HepG2 (cell line): Measurements from ENCODE around the gene CDC37. TPM values are rescaled to one million over a fixed set of nuclear protein-coding genes. Genes with fewer than 3 reads are reported as not detected.

Source experiments
- ATAC-seq: fragments of 200-7000 bp; cut with Tn5 transposase; 3 replicates; pipeline ENCODE4 v1.9.1; 2020; ENCODE audit warnings: mild to moderate bottlenecking, moderate library complexity
- BruUV-seq: library from RNA; stranded (reverse); fragments of 400-500 nt; replicated peaks from 2 replicates; lab custom pipeline; 2021; lab: Mats Ljungman, UMichigan
- CTCF ChIA-PET: fragments of 300-600 bp; formaldehyde crosslinking; extraction: SDS; loops from one replicate; lab custom pipeline; 2021; ENCODE audit warnings: low total read pairs, inconsistent platforms, low intra/inter-chr PET ratio; lab: Yijun Ruan, JAX
- POLR2A ChIA-PET: fragments of 350-600 bp; sonication (Branson Sonifier 250); formaldehyde crosslinking; loops from one replicate; lab custom pipeline; 2020; ENCODE audit warnings: antibody characterized with exemption, inconsistent platforms; lab: Yijun Ruan, JAX
- DNase-seq: peaks from one replicate; pipeline ENCODE4 v3.0.0-alpha.2; 2015; ENCODE audit warnings: low spot score
- FAIRE-seq: peaks from 3 replicates; lab custom pipeline; 2011; peaks lifted over from hg19 to GRCh38; lab: Jason Lieb, UNC
- H2AFZ ChIP-seq: one replicate; pipeline ENCODE4 v1.6.1; 2011; ENCODE audit warnings: low read length, inconsistent platforms
- H3K27ac ChIP-seq: fragments of 300-600 bp; 3 replicates; pipeline ENCODE4 v1.8.0; 2011; ENCODE audit warnings: mixed run types, mild to moderate bottlenecking, mixed read lengths, low read length, inconsistent platforms; ENCODE audit not compliant: insufficient read depth; ENCODE audit errors: extremely low read length
- H3K27me3 ChIP-seq, 2 experiments: fragments of 200-600 bp in 1 of 2; 2 replicates in 1 of 2; 3 replicates in 1 of 2; pipeline versions ENCODE4 v1.6.0 to v1.8.0; 2011; ENCODE audit warnings: low read length in 2 of 2, mild to moderate bottlenecking in 2 of 2, moderate library complexity in 2 of 2, inconsistent platforms in 1 of 2; ENCODE audit not compliant: insufficient read depth in 2 of 2, control insufficient read depth in 1 of 2
- H3K36me3 ChIP-seq, 2 experiments: fragments of 200-600 bp in 1 of 2; replicated peaks in 1 of 2; 2 replicates in 1 of 2; 3 replicates in 1 of 2; pipeline versions ENCODE4 v1.5.1 to v1.8.0; 2011; ENCODE audit warnings: low read length in 2 of 2, inconsistent platforms in 1 of 2; ENCODE audit not compliant: insufficient read depth in 2 of 2, control insufficient read depth in 1 of 2
- H3K4me1 ChIP-seq: 2 replicates; pipeline ENCODE4 v1.5.1; 2012; ENCODE audit warnings: low read length, inconsistent platforms; ENCODE audit not compliant: insufficient read depth
- H3K4me2 ChIP-seq: 2 replicates; pipeline ENCODE4 v1.6.0; 2011; ENCODE audit warnings: low read depth, low read length, inconsistent platforms
- H3K4me3 ChIP-seq, 3 experiments: fragments of 200-600 bp in 1 of 3; sonication (generic), shearing (Covaris generic) in 1 of 3; replicated peaks in 1 of 3; 2 replicates each; pipeline ENCODE4 v1.5.1; 2011 to 2016; ENCODE audit warnings: low read length in 3 of 3, inconsistent platforms in 2 of 3, low read depth in 2 of 3, mild to moderate bottlenecking in 2 of 3, control low read depth in 1 of 3, mixed read lengths in 1 of 3; ENCODE audit not compliant: insufficient read depth in 1 of 3
- H3K79me2 ChIP-seq: one replicate; pipeline ENCODE4 v1.6.1; 2011; ENCODE audit warnings: low read length, inconsistent platforms; ENCODE audit not compliant: insufficient read depth
- H3K9ac ChIP-seq: 2 replicates; pipeline ENCODE4 v1.6.0; 2011; ENCODE audit warnings: mild to moderate bottlenecking, low read depth, low read length, inconsistent platforms; ENCODE audit not compliant: insufficient read depth
- H3K9me3 ChIP-seq: 2 replicates; pipeline ENCODE4 v1.5.1; 2012; ENCODE audit warnings: mild to moderate bottlenecking, low read length
- H4K20me1 ChIP-seq: 2 replicates; pipeline ENCODE4 v1.6.0; 2011; ENCODE audit warnings: inconsistent platforms, mild to moderate bottlenecking, low read length, moderate library complexity; ENCODE audit not compliant: insufficient read depth
- AGO2 ChIP-seq: fragments of 200-400 bp; formaldehyde crosslinking; optimal IDR thresholded peaks from 2 replicates; pipeline ENCODE3; 2017; ENCODE audit warnings: mild to moderate bottlenecking, low read depth, low read length, moderate library complexity
- FOSL2 ChIP-seq: sonication (generic); formaldehyde crosslinking; IDR thresholded peaks from 2 replicates; pipeline ENCODE4 v1.4.0; 2020; ENCODE audit warnings: missing genetic modification reagents
- KLF6 ChIP-seq: IDR thresholded peaks from 2 replicates; pipeline ENCODE4 v1.8.0; 2016; ENCODE audit warnings: missing biosample characterization, missing genetic modification reagents
- RBFOX2 ChIP-seq: fragments of 200-400 bp; formaldehyde crosslinking; IDR thresholded peaks from 2 replicates; pipeline ENCODE4 v1.6.1; 2017; ENCODE audit warnings: low read depth, mild to moderate bottlenecking, low read length
- TRIM24 ChIP-seq: sonication (generic); formaldehyde crosslinking; IDR thresholded peaks from 2 replicates; pipeline ENCODE4 v1.8.0; 2022; ENCODE audit warnings: mild to moderate bottlenecking, missing genetic modification reagents
- ZFP1 ChIP-seq: IDR thresholded peaks from 2 replicates; pipeline ENCODE4 v1.6.1; 2016
- WGBS: methylation state at CpG from one replicate; pipeline ENCODE4 v1.1.6; 2017; ENCODE audit warnings: low lambda C conversion rate; 5-methylcytosine and 5-hydroxymethylcytosine counted together
- in situ Hi-C: cut with HindIII; loops from 2 replicates; pipeline ENCODE4 v1.10.0; 2017; ENCODE audit warnings: low pct_unique_long_range_greater_than_20kb; ENCODE audit not compliant: extremely low pct_ligation_motif_present
- intact Hi-C: fragments of 100-400 bp; cut with micrococcal nuclease; formaldehyde crosslinking; loops from one replicate; pipeline ENCODE4 v1.10.0; 2022; ENCODE audit not compliant: unreplicated experiment
- polyA plus RNA-seq, 8 experiments: library from polyadenylated mRNA; depleted of rRNA in 3 of 8; stranded (reverse) in 7 of 8; unstranded in 1 of 8; fragments of >200 nt; fragmentation: Illumina TruSeq in 4 of 8; extraction: Trizol in 4 of 8; gene quantifications; 2 replicates each; pipeline versions ENCODE4 v1.2.1 to v1.2.3, GENCODE V29; 2011 to 2016; ENCODE audit warnings: low read depth in 4 of 8, missing spikeins in 1 of 8, mixed read lengths in 1 of 8; ENCODE audit not compliant: insufficient read depth in 1 of 8
- total RNA-seq, 5 experiments: library from RNA; depleted of rRNA; stranded (reverse); fragments of >200 nt; fragmentation: Illumina TruSeq; extraction: Trizol; gene quantifications; 2 replicates each; pipeline ENCODE4 v1.2.3, GENCODE V29; 2016; ENCODE audit warnings: low read depth in 1 of 5
- TF ChIP-seq, protein P1 (sequence below): sonication (generic); formaldehyde crosslinking; IDR thresholded peaks from 2 replicates; pipeline ENCODE4 v1.9.0; 2021; ENCODE audit warnings: missing genetic modification reagents, borderline replicate concordance
- TF ChIP-seq, protein P2 (sequence below): sonication (generic); formaldehyde crosslinking; IDR thresholded peaks from 2 replicates; pipeline ENCODE4 v1.4.0; 2020; ENCODE audit warnings: mild to moderate bottlenecking, missing genetic modification reagents
- TF ChIP-seq, protein P3 (sequence below): sonication (generic); formaldehyde crosslinking; IDR thresholded peaks from 2 replicates; pipeline ENCODE4 v1.8.1; 2023; ENCODE audit warnings: mild to moderate bottlenecking, missing genetic modification reagents
- TF ChIP-seq, protein P4 (sequence below): sonication (generic); formaldehyde crosslinking; IDR thresholded peaks from 2 replicates; pipeline ENCODE4 v1.4.0; 2020; ENCODE audit warnings: missing genetic modification reagents, mild to moderate bottlenecking, borderline replicate concordance

The CDC37 gene
- total and polyA plus RNA-seq, 2 of the 13 experiments (the other 11 are each of a cell fraction or from before 2014, with no cell fraction given) = 158 to 177 TPM

DNA sequence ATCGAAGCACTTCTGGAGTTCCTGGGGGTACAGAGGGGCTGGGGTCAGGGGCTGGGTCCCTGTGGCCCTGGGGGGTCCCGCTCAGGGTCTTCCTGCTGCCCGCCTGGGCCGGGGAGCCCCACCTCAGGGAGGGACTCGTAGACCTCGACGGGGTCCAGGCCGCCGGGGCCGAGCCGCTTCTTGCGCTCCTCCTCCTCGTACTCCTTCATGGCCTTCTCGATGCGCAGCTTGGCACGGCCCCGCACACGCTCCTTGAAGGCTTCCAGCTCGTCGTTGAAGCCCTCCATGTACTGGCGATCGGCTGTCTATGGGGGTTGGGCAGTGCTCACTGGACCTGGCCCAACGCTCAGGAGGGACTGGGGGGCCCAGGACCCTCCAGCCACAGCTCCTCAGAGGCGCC lies 10.2 kb downstream of the CDC37 start:
- no TSS peak for BruUV-seq
- TF ChIP-seq AGO2 (peak; percentile 51), TRIM24 (no peak), FOSL2 (CRISPR knock-in tag) (no peak), KLF6 (CRISPR knock-in tag) (no peak), ZFP1 (CRISPR knock-in tag) (no peak), RBFOX2 (peak; percentile 38; the same call in 1 of the 2 replicates)
- TF ChIP-seq, protein P1, sequence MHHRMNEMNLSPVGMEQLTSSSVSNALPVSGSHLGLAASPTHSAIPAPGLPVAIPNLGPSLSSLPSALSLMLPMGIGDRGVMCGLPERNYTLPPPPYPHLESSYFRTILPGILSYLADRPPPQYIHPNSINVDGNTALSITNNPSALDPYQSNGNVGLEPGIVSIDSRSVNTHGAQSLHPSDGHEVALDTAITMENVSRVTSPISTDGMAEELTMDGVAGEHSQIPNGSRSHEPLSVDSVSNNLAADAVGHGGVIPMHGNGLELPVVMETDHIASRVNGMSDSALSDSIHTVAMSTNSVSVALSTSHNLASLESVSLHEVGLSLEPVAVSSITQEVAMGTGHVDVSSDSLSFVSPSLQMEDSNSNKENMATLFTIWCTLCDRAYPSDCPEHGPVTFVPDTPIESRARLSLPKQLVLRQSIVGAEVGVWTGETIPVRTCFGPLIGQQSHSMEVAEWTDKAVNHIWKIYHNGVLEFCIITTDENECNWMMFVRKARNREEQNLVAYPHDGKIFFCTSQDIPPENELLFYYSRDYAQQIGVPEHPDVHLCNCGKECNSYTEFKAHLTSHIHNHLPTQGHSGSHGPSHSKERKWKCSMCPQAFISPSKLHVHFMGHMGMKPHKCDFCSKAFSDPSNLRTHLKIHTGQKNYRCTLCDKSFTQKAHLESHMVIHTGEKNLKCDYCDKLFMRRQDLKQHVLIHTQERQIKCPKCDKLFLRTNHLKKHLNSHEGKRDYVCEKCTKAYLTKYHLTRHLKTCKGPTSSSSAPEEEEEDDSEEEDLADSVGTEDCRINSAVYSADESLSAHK (CRISPR knock-in tag) = no peak
- TF ChIP-seq, protein P2, sequence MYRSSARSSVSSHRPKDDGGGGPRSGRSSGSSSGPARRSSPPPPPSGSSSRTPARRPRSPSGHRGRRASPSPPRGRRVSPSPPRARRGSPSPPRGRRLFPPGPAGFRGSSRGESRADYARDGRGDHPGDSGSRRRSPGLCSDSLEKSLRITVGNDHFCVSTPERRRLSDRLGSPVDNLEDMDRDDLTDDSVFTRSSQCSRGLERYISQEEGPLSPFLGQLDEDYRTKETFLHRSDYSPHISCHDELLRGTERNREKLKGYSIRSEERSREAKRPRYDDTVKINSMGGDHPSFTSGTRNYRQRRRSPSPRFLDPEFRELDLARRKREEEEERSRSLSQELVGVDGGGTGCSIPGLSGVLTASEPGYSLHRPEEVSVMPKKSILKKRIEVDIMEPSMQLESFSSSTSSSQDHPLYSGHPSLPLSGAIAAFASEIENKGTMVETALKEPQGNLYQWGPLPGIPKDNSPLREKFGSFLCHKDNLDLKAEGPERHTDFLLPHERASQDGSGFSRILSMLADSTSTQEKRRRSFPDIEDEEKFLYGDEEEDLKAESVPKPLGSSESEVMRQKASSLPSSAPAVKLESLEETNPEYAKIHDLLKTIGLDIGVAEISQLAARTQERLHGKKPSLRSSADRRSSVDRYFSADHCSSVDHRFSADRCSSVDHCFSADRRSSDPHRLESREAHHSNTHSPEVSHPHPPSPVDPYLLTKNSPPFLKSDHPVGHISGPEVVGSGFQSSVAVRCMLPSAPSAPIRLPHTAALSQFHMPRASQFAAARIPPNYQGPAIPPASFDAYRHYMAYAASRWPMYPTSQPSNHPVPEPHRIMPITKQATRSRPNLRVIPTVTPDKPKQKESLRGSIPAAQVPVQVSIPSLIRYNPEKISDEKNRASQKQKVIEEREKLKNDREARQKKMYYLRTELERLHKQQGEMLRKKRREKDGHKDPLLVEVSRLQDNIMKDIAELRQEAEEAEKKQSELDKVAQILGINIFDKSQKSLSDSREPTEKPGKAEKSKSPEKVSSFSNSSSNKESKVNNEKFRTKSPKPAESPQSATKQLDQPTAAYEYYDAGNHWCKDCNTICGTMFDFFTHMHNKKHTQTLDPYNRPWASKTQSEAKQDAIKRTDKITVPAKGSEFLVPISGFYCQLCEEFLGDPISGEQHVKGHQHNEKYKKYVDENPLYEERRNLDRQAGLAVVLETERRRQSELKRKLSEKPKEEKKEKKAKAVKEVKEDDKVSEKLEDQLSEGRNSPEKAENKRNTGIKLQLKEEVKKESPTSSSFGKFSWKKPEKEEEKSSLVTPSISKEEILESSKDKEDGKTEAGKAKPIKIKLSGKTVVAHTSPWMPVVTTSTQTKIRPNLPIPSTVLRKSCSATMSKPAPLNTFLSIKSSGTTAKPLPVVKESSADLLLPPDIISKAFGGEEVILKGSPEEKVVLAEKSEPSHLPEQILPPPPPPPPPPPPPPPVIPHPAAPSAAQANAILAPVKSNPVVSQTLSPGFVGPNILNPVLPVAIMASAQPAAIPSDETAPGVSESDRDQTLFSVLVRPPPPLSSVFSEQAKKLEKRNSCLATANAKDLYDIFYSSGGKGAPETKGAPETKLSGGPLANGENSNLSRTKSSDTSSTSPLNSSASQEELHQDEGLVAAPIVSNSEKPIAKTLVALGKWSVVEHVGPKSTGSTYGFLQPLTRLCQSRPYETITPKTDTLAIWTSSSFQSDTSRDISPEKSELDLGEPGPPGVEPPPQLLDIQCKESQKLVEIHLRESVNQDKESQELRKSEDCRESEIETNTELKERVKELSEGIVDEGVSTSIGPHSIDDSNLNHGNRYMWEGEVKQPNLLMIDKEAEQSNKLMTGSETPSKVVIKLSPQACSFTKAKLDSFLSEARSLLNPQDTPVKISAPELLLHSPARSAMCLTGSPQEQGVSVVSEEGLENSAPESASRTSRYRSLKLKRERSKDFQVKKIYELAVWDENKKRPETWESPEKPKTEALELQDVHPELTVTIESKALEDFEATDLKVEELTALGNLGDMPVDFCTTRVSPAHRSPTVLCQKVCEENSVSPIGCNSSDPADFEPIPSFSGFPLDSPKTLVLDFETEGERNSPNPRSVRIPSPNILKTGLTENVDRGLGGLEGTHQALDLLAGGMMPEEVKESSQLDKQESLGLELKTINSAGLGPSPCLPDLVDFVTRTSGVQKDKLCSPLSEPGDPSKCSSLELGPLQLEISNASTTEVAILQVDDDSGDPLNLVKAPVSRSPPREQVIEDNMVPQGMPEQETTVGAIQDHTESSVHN (CRISPR knock-in tag) = no peak
- TF ChIP-seq, protein P3, sequence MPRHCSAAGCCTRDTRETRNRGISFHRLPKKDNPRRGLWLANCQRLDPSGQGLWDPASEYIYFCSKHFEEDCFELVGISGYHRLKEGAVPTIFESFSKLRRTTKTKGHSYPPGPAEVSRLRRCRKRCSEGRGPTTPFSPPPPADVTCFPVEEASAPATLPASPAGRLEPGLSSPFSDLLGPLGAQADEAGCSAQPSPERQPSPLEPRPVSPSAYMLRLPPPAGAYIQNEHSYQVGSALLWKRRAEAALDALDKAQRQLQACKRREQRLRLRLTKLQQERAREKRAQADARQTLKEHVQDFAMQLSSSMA (CRISPR knock-in tag) = no peak
- TF ChIP-seq, protein P4, sequence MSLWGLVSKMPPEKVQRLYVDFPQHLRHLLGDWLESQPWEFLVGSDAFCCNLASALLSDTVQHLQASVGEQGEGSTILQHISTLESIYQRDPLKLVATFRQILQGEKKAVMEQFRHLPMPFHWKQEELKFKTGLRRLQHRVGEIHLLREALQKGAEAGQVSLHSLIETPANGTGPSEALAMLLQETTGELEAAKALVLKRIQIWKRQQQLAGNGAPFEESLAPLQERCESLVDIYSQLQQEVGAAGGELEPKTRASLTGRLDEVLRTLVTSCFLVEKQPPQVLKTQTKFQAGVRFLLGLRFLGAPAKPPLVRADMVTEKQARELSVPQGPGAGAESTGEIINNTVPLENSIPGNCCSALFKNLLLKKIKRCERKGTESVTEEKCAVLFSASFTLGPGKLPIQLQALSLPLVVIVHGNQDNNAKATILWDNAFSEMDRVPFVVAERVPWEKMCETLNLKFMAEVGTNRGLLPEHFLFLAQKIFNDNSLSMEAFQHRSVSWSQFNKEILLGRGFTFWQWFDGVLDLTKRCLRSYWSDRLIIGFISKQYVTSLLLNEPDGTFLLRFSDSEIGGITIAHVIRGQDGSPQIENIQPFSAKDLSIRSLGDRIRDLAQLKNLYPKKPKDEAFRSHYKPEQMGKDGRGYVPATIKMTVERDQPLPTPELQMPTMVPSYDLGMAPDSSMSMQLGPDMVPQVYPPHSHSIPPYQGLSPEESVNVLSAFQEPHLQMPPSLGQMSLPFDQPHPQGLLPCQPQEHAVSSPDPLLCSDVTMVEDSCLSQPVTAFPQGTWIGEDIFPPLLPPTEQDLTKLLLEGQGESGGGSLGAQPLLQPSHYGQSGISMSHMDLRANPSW = no peak

More for the DNA sequence above, 10.2 kb downstream of the CDC37 start:
- Histone ChIP-seq H2AFZ (no peak overlapping the region), H3K4me1 (peaks cover 10% of the 10 kb centered on the region), H3K27ac (no peak overlapping the region), H3K9me3 (no peaks in the 10 kb centered on the region), H3K36me3 (peaks cover 16 to 56% of the 10 kb centered on the region in 2 experiments; a peak in 4 of 5 replicates), H3K27me3 (no peaks in the 10 kb centered on the region), H3K4me2 (no peak overlapping the region), H3K9ac (no peak overlapping the region), H3K79me2 (peaks cover 5% of the 10 kb centered on the region), H3K4me3 (no peak overlapping the region), H4K20me1 (0 out of 2 replicates have a peak, but pooled peaks cover 5% of the 10 kb centered on the region)
- DNase-seq = no peak
- intact Hi-C loops = no loop called here
- no peak for FAIRE-seq
- in situ Hi-C loops = loop anchor here (5.0 to 10.0 kb wide), 2 partner anchors 121 to 458 kb away; partner anchors contain the start of genes ICAM1 and OLFM2
- ChIA-PET POLR2A (no interaction called here), CTCF (no interaction called here)
- 96% methylated on average over 19 of the region's 24 CpGs for WGBS
- no peak for ATAC-seq
